ENCODE measurements around the gene DES.

The DES gene

DNA sequence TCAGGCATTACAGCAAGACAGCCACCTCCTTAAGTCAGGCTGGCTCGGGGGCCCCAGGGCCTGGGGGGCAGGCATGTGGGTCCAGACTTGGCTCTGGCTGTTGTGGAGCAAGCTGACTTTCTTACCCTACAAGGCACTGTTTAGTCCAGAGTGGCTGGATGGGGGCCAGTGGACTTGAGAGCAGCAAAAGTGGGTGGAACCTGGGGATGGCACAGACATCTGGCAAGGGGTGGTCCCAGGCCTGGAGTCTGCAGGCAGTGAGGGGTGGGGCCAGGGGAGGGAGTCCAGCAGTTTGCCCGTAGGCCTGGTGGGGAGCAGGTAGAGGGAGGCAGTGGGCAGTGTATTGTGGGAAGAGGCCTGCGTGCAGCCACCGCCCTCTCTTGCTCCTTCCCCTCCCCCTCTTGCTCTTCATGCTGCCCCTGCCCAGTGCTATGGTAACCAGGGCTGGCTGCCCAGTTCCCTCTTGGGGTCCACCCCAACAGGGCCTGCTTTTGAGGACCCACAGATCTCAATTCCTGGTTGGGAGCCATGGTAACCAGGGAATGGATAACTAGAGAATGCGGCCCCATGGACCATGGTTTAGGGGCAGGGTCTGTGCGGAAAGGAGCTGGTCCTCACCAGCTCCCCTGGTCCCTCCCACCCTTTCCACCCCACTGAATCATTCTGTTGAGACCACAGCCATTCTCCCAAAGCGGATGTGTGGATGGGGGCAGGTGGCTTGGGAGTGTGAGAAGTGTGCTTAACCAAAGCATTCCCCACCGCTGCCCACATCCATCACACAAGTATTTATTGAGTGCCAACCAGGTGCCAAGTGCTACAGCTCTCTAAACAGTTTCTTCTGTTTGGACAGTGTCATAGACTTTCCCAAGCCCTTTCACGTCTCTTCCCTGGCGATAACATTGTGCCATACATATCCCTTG lies 35.8 kb downstream of the DES start:
- DNase-seq (ENCODE audit: low spot score): peak; percentile 42

GRCh38 chr2:219455581-219455980 lies 37.4 kb downstream of the DES start:
- DNase-seq (ENCODE audit: low spot score): no peak

- DNase-seq (ENCODE audit: low spot score): no peak
Measured at GRCh38 chr2:219457784-219458369, 39.7 kb downstream of the DES start.

- DNase-seq (ENCODE audit: low spot score): no peak
Measured at GRCh38 chr2:219458996-219459395, 40.8 kb downstream of the DES start.

GRCh38 chr2:219459460-219460311 lies 41.5 kb downstream of the DES start:
- DNase-seq (ENCODE audit: low spot score): peak; percentile 40

- peak; percentile 62 for DNase-seq (ENCODE audit: low spot score)
Measured at GRCh38 chr2:219460424-219460926, 42.3 kb downstream of the DES start.

DNA sequence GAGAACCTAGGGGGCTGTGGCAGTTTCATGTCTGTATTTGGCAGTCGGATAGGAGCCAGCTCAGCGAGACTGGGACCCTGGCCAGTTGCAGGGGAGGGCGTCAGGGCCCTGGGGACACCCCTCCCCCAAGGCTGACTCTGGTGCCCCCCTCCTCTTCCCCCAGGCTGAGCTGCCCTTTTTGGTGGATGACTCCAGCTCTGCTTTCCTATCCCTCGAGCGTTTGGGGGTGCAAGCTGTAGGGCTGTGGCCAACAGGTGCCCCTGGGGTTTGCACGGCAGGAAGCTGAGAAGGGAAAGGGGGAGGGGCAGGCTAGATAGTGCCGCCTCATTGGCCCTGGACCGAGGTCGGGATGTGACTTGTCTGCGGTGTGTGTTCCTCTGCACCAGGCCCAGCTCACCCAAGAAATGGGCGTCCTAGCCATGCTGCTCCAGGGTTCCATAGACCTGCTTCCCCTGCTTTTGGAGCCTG lies 42.9 kb downstream of the DES start:
- no peak for DNase-seq (ENCODE audit: low spot score)

DNA sequence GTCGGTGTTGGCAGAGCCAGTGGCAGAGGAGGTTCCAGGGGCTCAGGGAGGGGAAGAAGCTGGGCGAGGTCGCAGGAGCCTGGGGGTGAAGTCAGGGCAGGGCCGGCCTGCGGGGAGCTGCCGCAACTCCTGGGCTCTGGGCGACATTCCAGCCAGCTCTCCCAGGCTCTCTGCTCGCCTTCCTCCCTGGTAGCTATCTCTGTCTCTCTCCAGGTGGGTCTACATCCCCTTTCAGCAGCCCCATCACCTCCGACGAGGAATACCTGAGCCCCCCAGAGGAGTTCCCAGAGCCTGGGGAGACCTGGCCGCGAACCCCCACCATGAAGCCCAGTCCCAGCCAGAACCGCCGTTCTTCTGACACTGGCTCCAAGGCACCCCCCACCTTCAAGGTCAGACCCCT lies 43.5 kb downstream of the DES start:
- DNase-seq (ENCODE audit: low spot score): no peak

- no peak for DNase-seq (ENCODE audit: low spot score)
Measured at GRCh38 chr2:219462349-219462748, 44.2 kb downstream of the DES start.

GRCh38 chr2:219464286-219465032 lies 46.3 kb downstream of the DES start:
- DNase-seq (ENCODE audit: low spot score): no peak

DNA sequence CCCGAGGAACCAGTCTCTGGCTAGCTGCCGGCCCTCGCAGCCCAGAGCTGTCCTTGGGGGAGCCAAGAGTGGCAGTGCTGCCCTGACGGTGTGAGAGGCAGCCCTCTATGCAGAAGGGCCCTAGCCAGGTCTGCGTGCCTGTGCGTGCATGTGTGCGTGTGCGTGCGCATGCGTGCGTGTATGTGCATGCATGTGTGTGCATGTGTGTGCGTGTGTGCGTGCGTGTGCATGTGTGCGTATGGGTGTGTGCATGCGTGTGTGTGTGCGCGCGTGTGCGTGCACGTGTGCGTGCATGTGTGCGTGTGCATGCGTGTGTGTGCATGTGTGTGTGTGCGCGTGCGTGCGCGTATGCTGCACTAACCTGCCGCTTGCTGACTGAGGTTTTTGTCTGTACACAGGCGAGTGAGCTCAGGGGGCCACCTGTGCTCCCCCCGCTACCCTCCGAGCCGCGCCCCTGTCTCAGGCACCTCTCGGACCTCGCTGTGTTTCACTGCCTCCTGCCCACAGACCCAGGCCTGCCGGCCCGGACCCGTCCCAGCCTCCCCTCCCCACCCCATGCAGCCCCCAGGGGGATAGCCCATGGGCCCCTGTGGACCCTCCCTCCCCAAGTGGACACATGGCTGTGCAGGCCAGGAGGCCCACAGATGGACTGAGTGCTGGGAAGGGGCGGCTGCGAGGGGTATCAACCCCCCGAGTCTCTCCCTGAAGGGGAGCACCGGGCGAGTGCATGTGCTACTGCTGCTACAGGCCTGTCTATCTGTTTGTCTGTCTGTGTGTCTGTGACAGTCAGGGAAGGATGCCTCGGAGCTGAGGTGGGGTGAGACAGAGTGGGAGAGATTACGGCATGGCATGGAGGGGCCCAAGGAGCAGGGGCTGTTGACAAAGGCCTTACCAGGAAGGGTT lies 47.7 kb downstream of the DES start:
- no peak for DNase-seq (ENCODE audit: low spot score)

DNA sequence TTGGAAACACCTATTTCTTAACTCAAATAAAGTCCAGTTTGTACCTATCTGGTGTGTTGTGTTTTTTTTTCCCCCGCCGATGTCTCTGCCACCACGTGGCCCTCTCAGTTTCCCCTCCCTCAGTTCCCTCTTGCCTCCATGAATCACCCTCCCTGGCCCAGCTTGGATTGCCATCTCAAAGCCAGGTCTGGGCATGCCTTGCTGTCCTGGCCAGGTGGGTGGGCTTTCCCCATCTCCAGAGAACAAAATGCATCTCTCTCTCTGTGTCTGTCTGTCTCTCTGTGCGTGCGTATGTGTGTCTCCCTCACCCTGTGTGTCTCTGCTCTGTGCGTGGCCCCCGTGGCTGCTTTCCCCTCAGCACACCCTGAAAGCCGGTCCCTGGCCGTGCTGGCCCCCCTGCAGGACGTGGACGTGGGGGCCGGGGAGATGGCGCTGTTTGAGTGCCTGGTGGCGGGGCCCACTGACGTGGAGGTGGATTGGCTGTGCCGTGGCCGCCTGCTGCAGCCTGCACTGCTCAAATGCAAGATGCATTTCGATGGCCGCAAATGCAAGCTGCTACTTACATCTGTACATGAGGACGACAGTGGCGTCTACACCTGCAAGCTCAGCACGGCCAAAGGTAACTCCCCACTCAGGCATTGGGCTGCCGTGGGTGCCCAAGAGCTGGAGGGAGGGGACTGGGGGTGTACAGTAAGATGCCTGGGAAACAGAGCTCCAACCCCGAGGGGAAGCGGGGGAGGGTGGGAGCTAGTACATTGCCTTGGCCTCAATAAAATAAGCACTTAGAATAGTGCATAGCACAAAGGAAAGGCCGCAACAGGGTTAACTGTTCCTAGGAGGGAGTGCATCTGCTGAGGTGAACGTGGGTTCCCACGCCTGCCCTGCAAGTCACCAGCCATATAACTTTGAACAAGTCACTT lies 48.9 kb downstream of the DES start:
- no peak for DNase-seq (ENCODE audit: low spot score)

DNA sequence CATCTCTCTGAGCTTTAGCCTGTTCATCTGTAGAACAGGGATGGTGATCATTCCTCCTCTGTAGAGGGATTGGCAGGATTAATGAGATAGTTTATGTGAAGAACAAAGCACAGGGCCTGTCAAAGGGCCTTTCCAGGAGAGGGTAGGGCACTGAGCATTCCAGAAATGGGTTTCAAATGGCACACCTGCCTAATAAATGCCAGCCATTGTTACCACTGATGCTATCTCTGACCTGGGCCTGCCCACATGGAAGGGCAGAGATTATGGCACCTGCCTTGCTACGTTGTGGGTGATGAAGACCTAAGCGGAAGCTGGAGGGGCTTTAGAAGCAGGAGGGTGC lies 49.5 kb downstream of the DES start:
- DNase-seq (ENCODE audit: low spot score): no peak

DNA sequence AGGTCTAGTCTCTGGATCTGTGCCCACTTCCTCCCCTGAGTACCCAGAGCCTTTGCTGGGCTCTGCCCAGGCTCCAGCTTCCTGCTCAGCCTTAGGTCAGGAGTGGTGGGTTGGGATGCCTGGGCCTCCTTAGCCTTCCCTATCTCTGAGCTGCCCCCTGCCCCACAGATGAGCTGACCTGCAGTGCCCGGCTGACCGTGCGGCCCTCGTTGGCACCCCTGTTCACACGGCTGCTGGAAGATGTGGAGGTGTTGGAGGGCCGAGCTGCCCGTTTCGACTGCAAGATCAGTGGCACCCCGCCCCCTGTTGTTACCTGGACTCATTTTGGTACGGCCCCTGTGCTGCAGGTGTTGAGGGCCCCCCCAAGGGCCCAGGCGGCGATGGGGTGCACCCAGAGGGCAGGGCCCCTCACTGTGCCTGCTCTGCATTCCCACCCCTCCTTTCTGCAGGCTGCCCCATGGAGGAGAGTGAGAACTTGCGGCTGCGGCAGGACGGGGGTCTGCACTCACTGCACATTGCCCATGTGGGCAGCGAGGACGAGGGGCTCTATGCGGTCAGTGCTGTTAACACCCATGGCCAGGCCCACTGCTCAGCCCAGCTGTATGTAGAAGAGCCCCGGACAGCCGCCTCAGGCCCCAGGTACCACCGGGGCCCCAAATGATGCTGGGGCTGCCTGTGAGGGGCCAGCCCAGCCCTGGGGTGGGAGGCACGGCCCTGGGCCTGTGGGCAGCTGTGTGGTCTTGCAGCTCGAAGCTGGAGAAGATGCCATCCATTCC lies 50.4 kb downstream of the DES start:
- no peak for DNase-seq (ENCODE audit: low spot score)

DNA sequence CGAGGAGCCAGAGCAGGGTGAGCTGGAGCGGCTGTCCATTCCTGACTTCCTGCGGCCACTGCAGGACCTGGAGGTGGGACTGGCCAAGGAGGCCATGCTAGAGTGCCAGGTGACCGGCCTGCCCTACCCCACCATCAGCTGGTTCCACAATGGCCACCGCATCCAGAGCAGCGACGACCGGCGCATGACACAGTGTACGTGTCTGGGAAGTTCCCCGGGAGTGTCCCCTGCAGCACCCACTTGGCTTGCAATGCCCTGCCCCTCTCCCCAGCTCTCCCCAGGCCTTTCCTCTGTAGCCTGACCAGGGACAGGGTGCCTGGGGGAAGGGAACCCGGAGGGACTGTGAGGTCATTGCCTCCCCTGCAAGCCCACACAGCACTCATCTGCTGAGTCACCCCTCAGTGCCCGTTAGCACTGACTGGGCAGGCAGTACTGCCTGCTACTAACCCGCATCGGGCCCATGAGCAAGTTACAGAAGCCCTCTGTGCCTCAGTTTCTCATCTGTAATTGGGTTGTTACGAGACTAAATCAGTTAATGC lies 51.1 kb downstream of the DES start:
- DNase-seq (ENCODE audit: low spot score): no peak

DNA sequence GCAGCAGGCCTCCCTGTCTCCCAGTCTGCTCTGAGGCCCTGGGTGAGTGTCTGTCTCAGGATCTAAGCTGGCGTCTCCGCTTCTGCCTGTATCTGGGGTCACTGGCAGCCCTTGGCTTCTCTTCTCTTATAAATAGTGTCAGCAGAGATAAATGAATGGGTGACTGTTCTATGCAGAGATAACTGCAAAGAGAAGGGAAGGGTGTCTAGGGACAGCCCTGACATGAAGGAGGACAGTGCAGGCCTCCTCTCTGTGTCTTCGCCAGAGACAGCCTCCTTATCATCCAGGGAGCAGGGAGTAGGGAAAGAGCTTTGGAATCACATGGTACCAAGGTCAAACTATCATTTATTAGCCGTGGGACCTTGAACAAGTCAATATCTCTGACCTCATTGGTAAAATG lies 52.3 kb downstream of the DES start:
- DNase-seq (ENCODE audit: low spot score): no peak

DNA sequence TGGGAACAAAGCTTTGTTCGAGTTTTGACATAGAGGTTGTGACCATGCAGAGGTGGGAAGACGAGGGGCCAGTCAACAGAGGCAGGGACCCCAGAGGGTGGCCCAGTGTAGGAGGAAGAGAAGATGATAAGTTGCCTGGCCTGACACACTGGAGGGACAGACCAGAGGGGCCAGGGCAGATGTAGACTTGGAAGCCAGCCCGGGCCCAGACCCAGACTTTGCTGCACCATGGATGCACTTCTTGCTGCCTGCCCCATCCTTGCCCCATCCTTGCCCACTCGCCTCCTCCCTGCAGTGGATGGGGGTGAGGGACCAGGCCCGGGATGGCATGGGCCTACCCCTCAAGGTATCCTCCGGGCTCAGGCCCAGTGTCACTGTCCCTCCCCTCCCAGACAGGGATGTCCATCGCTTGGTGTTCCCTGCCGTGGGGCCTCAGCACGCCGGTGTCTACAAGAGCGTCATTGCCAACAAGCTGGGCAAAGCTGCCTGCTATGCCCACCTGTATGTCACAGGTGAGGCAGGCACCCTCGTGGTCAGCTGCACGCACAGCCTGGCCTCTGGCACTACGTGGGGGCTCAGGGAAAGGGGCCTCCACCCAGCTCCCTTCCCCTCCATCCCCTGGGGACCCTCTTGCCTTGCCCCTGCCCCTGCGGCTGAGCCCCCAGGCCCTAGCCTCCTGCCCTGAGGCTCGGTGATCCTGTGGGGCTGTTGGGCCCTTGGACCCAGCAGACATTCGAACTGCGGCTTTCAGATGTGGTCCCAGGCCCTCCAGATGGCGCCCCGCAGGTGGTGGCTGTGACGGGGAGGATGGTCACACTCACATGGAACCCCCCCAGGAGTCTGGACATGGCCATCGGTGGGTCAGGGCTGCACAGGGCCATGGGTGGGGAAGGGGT lies 53.5 kb downstream of the DES start:
- no peak for DNase-seq (ENCODE audit: low spot score)

Data from Ammon's horn (tissue), 1 donor.